ENCODE measurements around the gene HOXA5. TPM values are rescaled to one million over a fixed set of nuclear protein-coding genes. Genes with fewer than 3 reads are reported as not detected.

HOXA5 gene
- total and polyA plus RNA-seq, 2 of the 8 experiments (the other 6 are each of a cell fraction or from before 2014, with no cell fraction given), result not detected

GRCh38 chr7:27166531-27167505 is 23.3 kb upstream of the HOXA5 start (continued):
- TF ChIP-seq RXRA (IDR thresholded peaks at IDR 0.05; ENCODE audit: insufficient read depth, low read depth, low read length), result no peak
